ENCODE results near the gene PCDHB9.
"Not testable (repeated sequence)": the region's sequence is repeated elsewhere in the genome, so short reads cannot be mapped to it uniquely, and the experiment has no call there.

PCDHB9 gene

GRCh38 chr5:141186897-141187512, at the start of gene PCDHB9:
Gene PCDHB9, plus strand, starts transcription at chr5:141187161. Its CDS starts 158 bp downstream, at chr5:141187319.
- DNase-seq, result no peak

- not testable (repeated sequence) for DNase-seq
These were observed 49.6 kb upstream of the PCDHB9 start for GRCh38 chr5:141137346-141137745.

GRCh38 chr5:141149812-141150211, 37.1 kb upstream of the PCDHB9 start, which contains the start of gene PCDHB6:
Gene PCDHB6, plus strand, starts transcription at chr5:141150057. Its CDS starts 201 bp downstream, at chr5:141150258.
- DNase-seq, result no peak

- no peak for DNase-seq
These were observed 36.6 kb upstream of the PCDHB9 start for GRCh38 chr5:141150224-141150992.

- no peak for DNase-seq
These were observed 36.0 kb upstream of the PCDHB9 start for GRCh38 chr5:141150993-141151325.

- not testable (repeated sequence) for DNase-seq
These were observed 35.3 kb upstream of the PCDHB9 start for GRCh38 chr5:141151632-141152031.

GRCh38 chr5:141152096-141152495, 34.9 kb upstream of the PCDHB9 start:
- not testable (repeated sequence) for DNase-seq

- peak; percentile 7 to 31 for DNase-seq
These were observed 31.2 kb upstream of the PCDHB9 start for GRCh38 chr5:141155540-141156374.

- DNase-seq, result not testable (repeated sequence)
These were observed 29.6 kb upstream of the PCDHB9 start for GRCh38 chr5:141157356-141157755.

GRCh38 chr5:141157901-141158300, 29.1 kb upstream of the PCDHB9 start:
- not testable (repeated sequence) for DNase-seq

- DNase-seq, result peak; percentile 67 to 68
These were observed 14.4 kb upstream of the PCDHB9 start, which contains the start of gene PCDHB7 for GRCh38 chr5:141172381-141173204. Gene PCDHB7, plus strand, starts transcription at chr5:141172644. Its CDS starts 192 bp downstream, at chr5:141172836.

- DNase-seq, result not testable (repeated sequence)
These were observed 12.5 kb upstream of the PCDHB9 start for GRCh38 chr5:141174291-141175104.

- no peak for DNase-seq
These were observed 11.0 kb upstream of the PCDHB9 start for GRCh38 chr5:141175933-141176332.

- peak; percentile 50 to 62 for DNase-seq
These were observed 9.3 kb upstream of the PCDHB9 start, which contains the start of gene PCDHB8 for GRCh38 chr5:141177577-141178191. Gene PCDHB8, plus strand, starts transcription at chr5:141177790. Its CDS starts 245 bp downstream, at chr5:141178035.

- DNase-seq, result not testable (repeated sequence)
These were observed 7.6 kb upstream of the PCDHB9 start for GRCh38 chr5:141179371-141179770.

- not testable (repeated sequence) for DNase-seq
These were observed 7.1 kb upstream of the PCDHB9 start for GRCh38 chr5:141179876-141180275.

GRCh38 chr5:141180313-141180712, 6.6 kb upstream of the PCDHB9 start:
- DNase-seq, result no peak

GRCh38 chr5:141182248-141182647, 4.7 kb upstream of the PCDHB9 start, which contains the start of gene PCDHB16:
Gene PCDHB16, plus strand, starts transcription at chr5:141182387. Its CDS starts 173 bp downstream, at chr5:141182560.
- DNase-seq, result no peak

- DNase-seq, result not testable (repeated sequence)
These were observed 2.7 kb upstream of the PCDHB9 start for GRCh38 chr5:141184117-141184855.

GRCh38 chr5:141188682-141189081, 1.7 kb downstream of the PCDHB9 start:
- DNase-seq, result not testable (repeated sequence)
